ENCODE results near the gene BABAM2.
"Not testable (repeated sequence)": the region's sequence is repeated elsewhere in the genome, so short reads cannot be mapped to it uniquely, and the experiment has no call there.

The BABAM2 gene

DNA sequence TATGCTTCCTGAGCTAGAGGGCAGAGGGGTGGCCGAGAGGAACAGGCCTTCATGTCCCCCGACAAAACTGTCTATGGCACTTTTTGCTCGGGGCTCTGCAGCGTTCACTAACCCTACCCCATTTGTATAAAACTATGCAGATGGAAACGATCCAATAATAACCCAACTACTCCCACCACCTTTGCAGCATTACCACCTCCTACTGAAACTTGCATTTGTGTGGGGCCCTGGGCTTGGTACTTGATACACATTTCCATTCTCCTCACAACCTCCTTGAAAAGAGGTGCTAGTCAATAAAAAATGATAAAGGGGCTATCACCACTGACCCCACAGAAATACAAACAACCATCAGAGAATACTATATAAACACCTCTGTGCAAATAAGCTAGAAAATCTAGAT lies 438.7 kb downstream of the BABAM2 start:
- no peak overlapping the region for H3K27ac ChIP-seq (ENCODE audit: low read length)
- no peaks in the 10 kb centered on the region for H3K9me3 ChIP-seq (replicated peaks; ENCODE audit: insufficient read depth, low read length)
- no peaks in the 10 kb centered on the region for H3K36me3 ChIP-seq (replicated peaks; ENCODE audit: insufficient read depth, low read length)
- no peak overlapping the region for H3K4me2 ChIP-seq (ENCODE audit: low read depth, low read length)
- H3K27me3 ChIP-seq (replicated peaks; ENCODE audit: insufficient read depth, low read length) = no peaks in the 10 kb centered on the region
- no peaks in the 10 kb centered on the region for H3K9me2 ChIP-seq (replicated peaks; ENCODE audit: insufficient read depth, low read length)
- no peak for DNase-seq
- TF ChIP-seq EZH2phosphoT487 (IDR thresholded peaks at IDR 0.05; ENCODE audit: low read length) (no peak), EZH2 (optimal IDR thresholded peaks at IDR 0.05; ENCODE audit: low read depth, low read length) (no peak)
- TF ChIP-seq, protein P1, sequence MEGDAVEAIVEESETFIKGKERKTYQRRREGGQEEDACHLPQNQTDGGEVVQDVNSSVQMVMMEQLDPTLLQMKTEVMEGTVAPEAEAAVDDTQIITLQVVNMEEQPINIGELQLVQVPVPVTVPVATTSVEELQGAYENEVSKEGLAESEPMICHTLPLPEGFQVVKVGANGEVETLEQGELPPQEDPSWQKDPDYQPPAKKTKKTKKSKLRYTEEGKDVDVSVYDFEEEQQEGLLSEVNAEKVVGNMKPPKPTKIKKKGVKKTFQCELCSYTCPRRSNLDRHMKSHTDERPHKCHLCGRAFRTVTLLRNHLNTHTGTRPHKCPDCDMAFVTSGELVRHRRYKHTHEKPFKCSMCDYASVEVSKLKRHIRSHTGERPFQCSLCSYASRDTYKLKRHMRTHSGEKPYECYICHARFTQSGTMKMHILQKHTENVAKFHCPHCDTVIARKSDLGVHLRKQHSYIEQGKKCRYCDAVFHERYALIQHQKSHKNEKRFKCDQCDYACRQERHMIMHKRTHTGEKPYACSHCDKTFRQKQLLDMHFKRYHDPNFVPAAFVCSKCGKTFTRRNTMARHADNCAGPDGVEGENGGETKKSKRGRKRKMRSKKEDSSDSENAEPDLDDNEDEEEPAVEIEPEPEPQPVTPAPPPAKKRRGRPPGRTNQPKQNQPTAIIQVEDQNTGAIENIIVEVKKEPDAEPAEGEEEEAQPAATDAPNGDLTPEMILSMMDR (IDR thresholded peaks at IDR 0.05; ENCODE audit: low read length) = no peak
- H3K4me1 ChIP-seq (ENCODE audit: low read length) = no peaks in the 10 kb centered on the region
- H2AFZ ChIP-seq (ENCODE audit: low read length) = no peak overlapping the region
- no peaks in the 10 kb centered on the region for H3F3A ChIP-seq (ENCODE audit: insufficient read depth, low read length)
- H3K9ac ChIP-seq (ENCODE audit: low read length) = no peak overlapping the region
- H3K79me2 ChIP-seq (ENCODE audit: low read length) = no peaks in the 10 kb centered on the region
- no peaks in the 10 kb centered on the region for H4K20me1 ChIP-seq (ENCODE audit: insufficient read depth, low read length)
- no peak overlapping the region for H3K4me3 ChIP-seq (ENCODE audit: low read length)

DNA sequence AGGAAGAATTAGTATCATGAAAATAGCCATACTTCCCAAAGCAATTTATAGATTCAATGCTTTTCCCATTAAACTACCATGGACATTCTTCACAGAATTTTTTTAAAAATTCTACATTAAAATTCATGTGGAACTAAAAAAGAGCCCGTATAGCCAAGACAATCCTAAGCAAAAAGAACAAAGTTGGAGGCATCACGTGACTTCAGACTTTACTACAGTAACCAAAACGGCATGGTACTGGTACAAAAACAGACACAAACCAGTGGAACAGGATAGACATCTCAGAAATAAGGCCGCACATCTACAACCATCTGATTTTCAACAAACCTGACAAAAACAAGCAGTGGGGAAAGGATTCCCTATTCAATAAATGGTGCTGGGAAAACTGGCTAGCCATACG lies 440.2 kb downstream of the BABAM2 start:
- not testable (repeated sequence) for H3K27me3 ChIP-seq (replicated peaks; ENCODE audit: insufficient read depth, low read length); H3K9ac ChIP-seq (ENCODE audit: low read length); H2AFZ ChIP-seq (ENCODE audit: low read length); H3K4me2 ChIP-seq (ENCODE audit: low read depth, low read length); H4K20me1 ChIP-seq (ENCODE audit: insufficient read depth, low read length); H3K9me3 ChIP-seq (replicated peaks; ENCODE audit: insufficient read depth, low read length); H3K36me3 ChIP-seq (replicated peaks; ENCODE audit: insufficient read depth, low read length); DNase-seq; H3K79me2 ChIP-seq (ENCODE audit: low read length); H3K9me2 ChIP-seq (replicated peaks; ENCODE audit: insufficient read depth, low read length); H3F3A ChIP-seq (ENCODE audit: insufficient read depth, low read length); H3K4me1 ChIP-seq (ENCODE audit: low read length); H3K4me3 ChIP-seq (ENCODE audit: low read length); H3K27ac ChIP-seq (ENCODE audit: low read length)

DNA sequence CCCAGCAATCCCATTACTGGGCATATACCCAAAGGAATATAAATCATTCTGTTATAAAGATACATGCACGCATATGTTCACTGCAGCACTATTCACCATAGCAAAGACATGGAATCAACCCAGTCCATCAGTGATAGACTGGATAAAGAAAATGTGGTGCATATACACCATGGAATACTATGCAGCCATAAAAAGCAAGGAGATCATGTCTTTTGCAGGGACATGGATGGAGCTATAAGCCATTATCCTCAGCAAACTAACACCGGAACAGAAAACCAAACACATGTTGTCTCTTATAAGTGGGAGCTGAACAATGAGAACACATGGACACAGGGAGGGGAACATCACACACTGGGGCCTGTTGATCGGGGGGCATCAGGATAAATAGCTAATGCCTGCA lies 441.3 kb downstream of the BABAM2 start:
- not testable (repeated sequence) for H4K20me1 ChIP-seq (ENCODE audit: insufficient read depth, low read length); H3K4me1 ChIP-seq (ENCODE audit: low read length); H3K4me2 ChIP-seq (ENCODE audit: low read depth, low read length); H3K27me3 ChIP-seq (replicated peaks; ENCODE audit: insufficient read depth, low read length); DNase-seq; H3K36me3 ChIP-seq (replicated peaks; ENCODE audit: insufficient read depth, low read length); H3K9ac ChIP-seq (ENCODE audit: low read length); H3K4me3 ChIP-seq (ENCODE audit: low read length); H3K79me2 ChIP-seq (ENCODE audit: low read length); H3K9me2 ChIP-seq (replicated peaks; ENCODE audit: insufficient read depth, low read length); H3K27ac ChIP-seq (ENCODE audit: low read length); H3K9me3 ChIP-seq (replicated peaks; ENCODE audit: insufficient read depth, low read length); H2AFZ ChIP-seq (ENCODE audit: low read length); H3F3A ChIP-seq (ENCODE audit: insufficient read depth, low read length)

DNA sequence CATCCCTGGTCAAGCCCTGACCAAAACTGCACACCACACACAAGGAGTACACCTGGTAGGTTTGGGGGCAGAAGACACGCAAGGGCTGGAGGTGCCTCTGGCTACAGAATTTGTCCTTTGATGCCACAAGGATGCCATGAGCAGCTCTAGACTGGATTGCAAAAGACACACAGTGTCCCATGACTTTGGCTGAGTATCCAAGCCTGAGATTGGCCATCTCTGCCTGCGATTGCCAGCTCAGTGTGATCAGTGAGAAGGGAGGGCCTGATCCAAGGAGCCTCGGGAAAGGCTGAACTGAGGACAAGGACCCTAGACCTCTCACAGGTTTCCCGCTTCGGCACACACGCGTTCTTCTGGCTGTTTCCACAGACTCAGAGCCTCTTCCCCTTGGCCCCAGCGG lies 442.2 kb downstream of the BABAM2 start:
- Histone ChIP-seq H2AFZ (ENCODE audit: low read length) (no peak overlapping the region), H3K27ac (ENCODE audit: low read length) (no peak overlapping the region), H3F3A (ENCODE audit: insufficient read depth, low read length) (no peaks in the 10 kb centered on the region), H3K27me3 (replicated peaks; ENCODE audit: insufficient read depth, low read length) (no peaks in the 10 kb centered on the region), H3K4me2 (ENCODE audit: low read depth, low read length) (no peak overlapping the region), H4K20me1 (ENCODE audit: insufficient read depth, low read length) (no peaks in the 10 kb centered on the region), H3K79me2 (ENCODE audit: low read length) (no peaks in the 10 kb centered on the region), H3K36me3 (replicated peaks; ENCODE audit: insufficient read depth, low read length) (no peaks in the 10 kb centered on the region), H3K9me3 (replicated peaks; ENCODE audit: insufficient read depth, low read length) (no peaks in the 10 kb centered on the region), H3K4me1 (ENCODE audit: low read length) (no peaks in the 10 kb centered on the region), H3K9ac (ENCODE audit: low read length) (no peak overlapping the region), H3K9me2 (replicated peaks; ENCODE audit: insufficient read depth, low read length) (no peaks in the 10 kb centered on the region), H3K4me3 (ENCODE audit: low read length) (no peak overlapping the region)
- DNase-seq = no peak
- no peak for TF ChIP-seq EZH2phosphoT487 (IDR thresholded peaks at IDR 0.05; ENCODE audit: low read length)
- TF ChIP-seq, protein P1 (IDR thresholded peaks at IDR 0.05; ENCODE audit: low read length) = no peak
- no peak for TF ChIP-seq EZH2 (optimal IDR thresholded peaks at IDR 0.05; ENCODE audit: low read depth, low read length)
